UCSD-AML1 (cell line): ENCODE measurements around the gene DTNBP1.

Experiments used
- DNase-seq: peaks from one replicate; lab custom pipeline; 2025; ENCODE audit not compliant: unreplicated experiment; lab: John Stamatoyannopoulos, UW

The DTNBP1 gene

GRCh38 chr6:15594512-15595259 lies 68.1 kb downstream of the DTNBP1 start:
- no peak for DNase-seq

DNA sequence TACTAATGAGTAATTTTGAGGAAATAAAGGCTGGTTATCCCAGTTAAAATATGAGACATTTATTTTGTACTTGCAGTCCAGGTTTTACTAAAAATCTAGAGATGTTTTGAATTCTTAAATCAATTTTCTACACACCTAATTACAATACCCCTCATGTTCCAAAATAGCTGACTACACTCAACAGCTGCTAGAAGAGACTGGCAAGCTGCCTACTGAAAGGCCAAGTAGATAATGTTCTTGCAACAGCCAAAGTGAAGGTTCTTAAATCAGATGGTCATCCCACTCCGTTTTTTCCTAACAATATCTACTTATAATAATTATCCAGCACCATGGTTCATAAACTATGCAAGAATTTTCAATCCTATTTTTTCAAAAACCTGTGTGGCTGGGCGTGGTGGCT lies 69.0 kb downstream of the DTNBP1 start:
- no peak for DNase-seq

- no peak for DNase-seq
Observed at GRCh38 chr6:15592610-15593009, 70.2 kb downstream of the DTNBP1 start.

GRCh38 chr6:15588971-15589634 lies 73.7 kb downstream of the DTNBP1 start:
- DNase-seq, result no peak

DNA sequence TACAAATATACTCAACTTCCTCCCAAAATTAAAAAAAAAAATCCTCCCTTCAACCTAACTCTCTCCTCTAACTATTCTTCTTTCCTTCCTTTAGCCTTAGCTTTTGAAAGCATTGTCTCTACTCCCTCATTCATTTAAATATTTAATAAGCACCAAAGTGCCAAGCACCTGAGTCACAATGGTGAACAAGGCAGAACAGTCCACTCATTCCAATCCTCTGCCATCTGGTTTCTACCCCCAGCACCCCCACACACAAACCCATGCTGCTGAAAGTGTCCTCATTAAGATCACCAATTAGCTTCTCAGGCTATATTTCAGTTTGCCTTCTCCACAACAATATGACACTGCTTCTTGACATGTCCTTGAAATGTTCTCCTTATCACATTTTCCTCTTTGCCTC lies 76.3 kb downstream of the DTNBP1 start:
- DNase-seq, result no peak

GRCh38 chr6:15585760-15586214 lies 77.0 kb downstream of the DTNBP1 start:
- no peak for DNase-seq

DNA sequence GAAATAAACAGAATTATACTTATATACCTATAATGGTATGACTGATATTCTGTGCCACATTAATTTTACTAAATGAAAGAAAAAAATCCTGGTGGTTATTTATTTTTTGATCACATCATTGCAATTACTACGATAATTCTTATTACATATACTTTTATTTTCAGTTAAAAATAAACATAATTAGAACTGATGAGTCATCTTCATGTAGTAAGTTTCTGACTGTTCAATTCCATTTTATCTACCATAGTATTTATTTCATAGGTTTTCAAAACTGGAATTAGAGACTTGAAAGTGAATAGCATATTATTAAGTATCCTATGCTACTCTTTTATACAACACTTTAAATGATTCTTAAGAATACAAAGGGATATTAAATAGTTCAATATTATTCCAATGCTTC lies 80.3 kb downstream of the DTNBP1 start:
- DNase-seq, result no peak

DNA sequence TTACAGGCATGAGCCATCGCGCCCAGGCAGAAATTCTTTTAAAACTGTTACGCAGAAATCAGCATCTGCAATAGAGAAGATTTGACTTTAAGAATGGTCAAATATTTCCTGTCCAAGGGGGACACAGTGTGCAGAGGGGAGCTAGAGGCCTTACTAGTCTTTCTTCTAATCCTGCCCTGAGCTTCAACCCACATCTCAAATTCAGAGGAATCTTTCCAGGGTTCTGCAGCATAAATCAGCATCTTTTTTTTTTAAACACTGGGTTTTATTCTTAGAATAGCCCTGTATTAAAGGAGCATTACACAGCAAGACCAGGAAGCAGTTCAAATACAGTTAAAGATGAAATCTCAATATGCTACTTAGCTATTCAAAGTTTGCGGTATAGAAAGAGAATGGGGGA lies 81.1 kb downstream of the DTNBP1 start:
- DNase-seq, result no peak

GRCh38 chr6:15580326-15580725 lies 82.5 kb downstream of the DTNBP1 start:
- no peak for DNase-seq

GRCh38 chr6:15578716-15579391 lies 84.0 kb downstream of the DTNBP1 start:
- DNase-seq, result no peak

DNA sequence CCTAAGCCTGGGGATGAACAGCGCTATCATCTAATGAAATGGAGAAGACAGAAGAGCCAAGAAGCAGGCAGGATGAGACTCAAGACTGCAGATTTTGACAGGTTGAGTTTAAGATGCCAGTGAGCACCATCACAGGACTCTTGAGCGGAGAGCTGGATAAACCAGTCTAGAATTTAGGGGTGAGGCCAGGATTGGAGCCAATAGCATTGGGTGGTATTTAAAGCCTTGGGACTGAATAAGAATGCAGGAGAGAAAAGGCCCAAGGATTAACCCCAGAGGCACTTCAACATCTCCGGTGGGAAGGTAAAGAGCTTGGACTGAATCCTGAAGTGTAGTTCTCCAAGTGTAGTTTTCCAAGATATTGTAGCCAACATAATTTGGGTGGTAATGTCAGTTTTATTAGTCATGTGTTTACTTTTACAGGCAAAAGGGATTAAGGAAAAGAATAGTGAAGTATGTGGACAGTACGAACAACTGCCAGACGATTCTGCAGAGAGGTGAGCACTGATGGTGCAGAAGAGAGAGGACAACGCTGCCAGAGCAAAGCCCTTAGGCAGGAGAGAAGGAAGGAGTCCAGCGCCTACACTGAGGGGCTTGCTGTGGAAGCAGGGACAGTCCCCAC lies 85.2 kb downstream of the DTNBP1 start:
- no peak for DNase-seq

DNA sequence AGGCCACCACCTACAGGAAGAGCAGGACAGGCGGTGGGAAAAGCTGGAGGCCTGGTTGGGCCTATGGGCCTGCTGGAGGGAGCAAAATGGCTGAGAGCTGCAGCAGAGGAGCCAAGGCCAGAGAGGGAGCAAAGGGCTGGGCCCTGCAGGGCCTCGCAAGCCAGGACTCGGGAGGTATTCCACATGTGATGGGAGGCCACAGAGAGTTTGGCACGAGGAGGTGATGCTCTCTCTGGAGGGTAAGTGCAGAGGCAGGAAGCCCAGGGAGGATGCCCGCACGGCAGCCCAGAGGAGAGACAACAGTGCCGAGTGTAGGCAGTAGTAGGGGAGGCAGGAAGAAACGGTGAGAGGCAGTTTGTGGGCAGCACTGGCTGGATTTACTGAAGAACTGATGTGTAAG lies 85.7 kb downstream of the DTNBP1 start:
- no peak for DNase-seq

DNA sequence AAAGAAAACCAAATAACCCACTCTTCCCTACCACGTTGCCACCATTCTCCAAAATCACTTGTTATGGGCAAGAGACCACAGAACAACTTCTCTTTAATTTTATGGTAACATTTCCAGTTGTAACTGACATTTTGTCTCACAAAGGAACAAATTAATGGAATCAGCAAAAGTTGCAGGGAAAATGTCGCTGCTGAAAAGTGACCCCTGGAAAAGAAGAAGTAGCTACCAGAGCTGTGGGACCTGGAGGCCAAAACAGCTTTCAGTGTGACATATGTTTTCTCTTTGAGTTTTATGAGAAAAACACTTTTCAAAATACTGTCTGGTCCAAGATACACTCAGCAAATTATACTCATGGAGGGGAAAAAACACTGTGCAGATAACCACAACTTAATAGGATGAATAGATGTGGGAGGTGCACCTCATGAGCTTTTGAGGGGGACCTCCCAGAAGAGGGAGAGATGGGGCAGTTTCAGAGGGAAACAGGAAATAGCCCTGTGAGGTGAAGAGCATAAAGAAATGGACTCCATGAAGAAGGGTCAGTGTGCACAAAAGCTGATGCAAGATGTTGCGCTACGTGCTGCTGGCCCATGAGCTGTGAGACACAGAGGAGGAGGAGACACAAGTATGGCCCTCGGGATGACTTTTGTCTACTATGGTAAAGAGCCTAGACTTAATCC lies 87.3 kb downstream of the DTNBP1 start:
- DNase-seq, result no peak

DNA sequence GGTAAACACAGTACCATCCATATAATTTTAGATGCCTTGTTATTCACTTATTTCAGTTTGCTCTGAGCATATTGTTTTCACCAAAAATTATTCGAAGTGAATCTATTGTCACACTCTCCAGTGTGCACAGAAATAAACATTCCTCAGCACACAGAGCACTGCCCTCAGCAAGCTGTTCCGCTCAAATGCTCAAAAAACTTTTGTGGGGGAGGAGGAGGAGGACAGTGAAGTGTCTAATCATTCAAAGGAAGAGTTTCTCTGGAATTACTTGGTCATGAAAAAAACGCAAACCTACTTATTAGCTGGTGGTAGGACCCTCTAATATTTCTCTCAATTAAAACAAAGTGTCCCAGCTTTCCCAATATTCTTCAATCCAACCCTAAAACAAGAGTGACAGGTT lies 88.3 kb downstream of the DTNBP1 start:
- no peak for DNase-seq

DNA sequence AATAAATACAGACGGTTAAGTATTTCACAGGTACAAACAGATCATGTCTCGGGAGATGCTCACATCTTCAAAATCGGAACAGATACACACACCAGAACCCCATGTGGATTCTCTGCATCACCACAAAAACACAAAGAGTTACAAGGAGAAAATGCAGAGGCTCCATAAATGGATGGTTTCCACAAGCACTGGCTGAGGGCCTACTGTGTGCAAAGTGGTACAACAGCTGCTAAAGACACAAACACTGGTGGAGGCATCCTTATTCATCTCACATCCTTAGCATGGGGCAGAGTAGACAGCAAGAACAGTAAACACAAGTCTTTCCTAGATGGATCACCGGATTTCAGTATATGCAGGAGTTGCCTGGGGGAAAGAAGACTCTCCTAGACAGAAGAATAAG lies 88.8 kb downstream of the DTNBP1 start:
- no peak for DNase-seq

DNA sequence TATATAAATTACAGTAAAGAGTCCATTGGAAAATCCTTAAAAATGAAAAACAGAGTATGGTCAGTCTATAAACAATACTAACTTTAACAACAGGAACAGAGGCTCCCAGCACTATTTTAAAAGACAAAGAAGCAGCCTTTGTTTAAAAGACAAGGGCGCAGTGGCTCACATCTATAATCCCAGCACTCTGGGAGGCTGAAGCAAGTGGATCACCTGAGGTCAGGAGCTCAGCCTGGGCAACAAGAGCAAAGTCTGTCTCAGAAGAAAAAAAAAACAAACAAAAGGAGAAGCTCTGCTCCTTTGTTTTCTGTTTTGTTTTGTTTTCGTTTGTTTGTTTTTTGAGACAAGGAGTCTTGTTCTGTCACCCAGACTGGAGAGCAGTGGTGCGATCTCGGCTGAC lies 89.4 kb downstream of the DTNBP1 start:
- no peak for DNase-seq

DNA sequence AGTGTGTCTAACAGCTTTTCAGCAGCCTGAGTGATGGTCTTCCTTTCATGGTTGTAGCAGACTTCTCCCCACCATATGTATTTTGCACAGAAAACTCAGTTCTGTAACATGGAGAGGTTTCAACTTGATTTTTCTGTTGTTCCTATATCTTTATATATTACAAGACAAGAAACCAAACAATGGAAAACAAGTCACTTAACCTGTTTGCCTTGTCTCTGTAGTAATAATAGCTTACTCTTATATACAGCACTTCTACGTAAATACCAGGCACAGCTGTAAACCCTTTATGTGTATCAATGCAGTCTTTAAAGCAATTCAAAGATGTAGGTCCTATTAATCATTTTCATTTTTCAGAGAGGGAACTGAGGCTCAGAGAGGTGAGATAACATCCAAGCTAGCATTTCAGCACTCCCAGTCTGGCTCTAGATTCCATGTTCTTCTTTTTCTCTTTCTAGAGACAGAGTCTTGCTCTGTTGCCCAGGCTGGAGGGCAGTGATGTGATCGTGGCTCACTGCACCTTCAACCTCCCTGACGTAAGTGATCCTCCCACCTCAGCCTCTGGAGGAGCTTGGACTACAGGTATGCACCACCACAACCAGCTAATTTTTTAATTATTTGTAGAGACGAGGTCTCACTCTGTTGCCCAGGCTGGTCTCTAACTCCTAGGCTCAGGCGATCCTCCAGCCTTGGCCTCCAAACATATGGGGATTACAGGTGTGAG lies 90.4 kb downstream of the DTNBP1 start:
- DNase-seq, result no peak

DNA sequence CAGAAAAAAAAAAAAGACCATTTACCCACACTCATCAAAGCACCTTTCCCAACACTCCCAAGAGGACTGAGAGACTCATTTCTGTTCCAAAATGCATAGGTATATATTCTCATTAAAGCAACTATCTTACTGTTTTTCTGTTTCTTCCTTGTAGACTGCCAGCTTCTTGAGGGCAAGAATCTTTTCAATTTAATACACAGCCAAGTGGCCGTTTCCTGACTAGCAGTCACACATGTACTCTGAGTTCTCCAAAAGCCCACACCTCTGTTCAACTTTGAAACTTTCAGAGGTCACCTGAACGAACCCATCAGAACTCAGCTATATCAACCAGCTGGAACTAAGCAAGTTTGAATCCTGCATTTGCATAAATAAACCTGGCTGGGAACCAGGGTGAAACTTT lies 92.7 kb downstream of the DTNBP1 start:
- DNase-seq, result no peak

- no peak for DNase-seq
Observed at GRCh38 chr6:15569035-15569995, 93.5 kb downstream of the DTNBP1 start.
